DOHH2 (cell line): ENCODE data around the gene CENPU.
"Not testable (repeated sequence)": the region's sequence is repeated elsewhere in the genome, so short reads cannot be mapped to it uniquely, and the experiment has no call there.

Source experiments
- H3F3A ChIP-seq: fragments of 200-600 bp; sonication (generic), shearing (Covaris generic); 2 replicates; pipeline ENCODE4 v1.6.0; 2016; ENCODE audit warnings: antibody characterized with exemption, mild to moderate bottlenecking; ENCODE audit not compliant: control insufficient read depth, insufficient read depth
- H3K27ac ChIP-seq: fragments of 200-600 bp; sonication (generic); 2 replicates; pipeline ENCODE4 v1.5.1; 2014; ENCODE audit warnings: low read depth, mild to moderate bottlenecking, low read length, moderate library complexity
- H3K27me3 ChIP-seq: fragments of 200-600 bp; sonication (generic); 2 replicates; pipeline ENCODE4 v1.6.1; 2014; ENCODE audit warnings: mild to moderate bottlenecking, low read length, mixed read lengths; ENCODE audit not compliant: control insufficient read depth
- H3K36me3 ChIP-seq: fragments of 200-600 bp; sonication (generic); 2 replicates; pipeline ENCODE4 v1.6.1; 2014; ENCODE audit warnings: mild to moderate bottlenecking, low read length, moderate library complexity, mixed read lengths; ENCODE audit not compliant: control insufficient read depth
- H3K4me1 ChIP-seq: fragments of 200-600 bp; sonication (generic); 2 replicates; pipeline ENCODE4 v1.6.1; 2014; ENCODE audit warnings: mild to moderate bottlenecking, low read length, mixed read lengths; ENCODE audit not compliant: control insufficient read depth
- H3K4me2 ChIP-seq: fragments of 200-600 bp; sonication (generic); 2 replicates; pipeline ENCODE4 v1.6.0; 2014; ENCODE audit warnings: mild to moderate bottlenecking, low read length, moderate library complexity
- H3K4me3 ChIP-seq: fragments of 200-600 bp; sonication (generic); 2 replicates; pipeline ENCODE4 v1.5.1; 2014; ENCODE audit warnings: mild to moderate bottlenecking, low read length, mixed read lengths
- H3K79me2 ChIP-seq: fragments of 200-600 bp; sonication (generic); 2 replicates; pipeline ENCODE4 v1.6.1; 2014; ENCODE audit warnings: mild to moderate bottlenecking, low read length, mixed read lengths; ENCODE audit not compliant: control insufficient read depth
- H3K9me2 ChIP-seq: fragments of 200-600 bp; sonication (generic); replicated peaks from 2 replicates; pipeline ENCODE4 v1.6.1; 2014; ENCODE audit warnings: mild to moderate bottlenecking, low read length, mixed read lengths; ENCODE audit not compliant: control insufficient read depth
- H3K9me3 ChIP-seq: fragments of 200-600 bp; sonication (generic); 2 replicates; pipeline ENCODE4 v1.6.1; 2014; ENCODE audit warnings: antibody characterized with exemption, low read length, mixed read lengths; ENCODE audit not compliant: control insufficient read depth, insufficient read depth
- H4K20me1 ChIP-seq: fragments of 200-600 bp; sonication (generic); 2 replicates; pipeline ENCODE4 v1.6.0; 2014; ENCODE audit warnings: low read depth, mild to moderate bottlenecking, antibody characterized with exemption, low read length, moderate library complexity; ENCODE audit not compliant: control insufficient read depth, insufficient read depth
- CTCF ChIP-seq: fragments of 200-600 bp; sonication (generic); IDR thresholded peaks from one replicate; pipeline ENCODE4 v1.5.1; 2014; ENCODE audit warnings: antibody characterized with exemption, mild to moderate bottlenecking, low read depth, low read length; ENCODE audit not compliant: poor library complexity, severe bottlenecking
- EZH2phosphoT487 ChIP-seq: fragments of 200-600 bp; sonication (generic); IDR thresholded peaks from 2 replicates; pipeline ENCODE4 v1.6.1; 2017; ENCODE audit warnings: borderline replicate concordance, mild to moderate bottlenecking, antibody characterized with exemption, low read length, moderate library complexity, mixed read lengths

The CENPU gene

DNA sequence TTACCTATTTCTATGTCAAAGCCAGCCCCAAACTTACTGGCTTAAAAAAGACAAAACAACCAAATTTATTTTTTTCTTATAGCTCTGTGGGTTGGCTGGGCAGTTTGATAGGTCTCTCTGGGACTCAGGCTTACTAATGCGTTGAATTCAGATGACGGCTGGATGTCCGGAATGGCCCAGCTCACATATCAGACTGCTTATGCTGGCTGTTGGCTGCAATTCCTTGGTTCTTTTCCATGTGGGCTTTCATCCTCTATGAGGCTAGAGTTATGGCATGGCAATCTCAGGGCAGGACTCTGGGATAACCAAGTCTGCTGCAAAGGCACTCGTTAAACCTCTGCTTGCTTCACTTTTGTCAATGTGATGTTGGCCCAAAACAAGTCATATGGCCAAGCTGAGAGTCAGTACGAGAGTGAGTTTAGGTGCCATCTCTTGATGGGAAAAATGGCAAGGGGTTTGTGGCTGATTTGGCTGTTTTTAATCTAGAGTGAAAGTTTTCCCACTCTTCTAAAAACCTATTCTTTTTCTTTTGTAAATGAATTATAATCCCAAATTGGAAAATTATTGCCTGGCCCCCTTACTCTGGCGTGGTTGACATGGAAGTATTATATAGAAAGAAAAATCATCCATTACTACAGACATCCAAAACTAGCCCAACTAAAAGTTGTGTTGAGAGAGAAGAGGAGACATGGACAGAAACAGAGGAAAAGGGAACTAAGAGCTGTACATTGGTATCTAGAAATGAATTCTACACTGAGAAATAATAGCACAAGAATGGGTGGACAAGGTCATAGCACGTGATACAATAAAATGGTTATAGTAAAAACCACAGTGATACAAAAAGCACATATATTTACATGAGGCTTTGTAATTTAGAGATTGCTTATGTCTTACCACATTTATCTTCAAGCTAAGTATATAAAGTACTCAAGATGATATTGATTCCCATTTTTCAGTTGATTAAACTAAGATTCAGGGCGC is 77.7 kb downstream of the CENPU start:
- Histone ChIP-seq H3K27me3 (no peaks in the 10 kb centered on the region), H3K9me2 (no peaks in the 10 kb centered on the region), H4K20me1 (no peaks in the 10 kb centered on the region), H3K27ac (peak overlapping the region; percentile 7; the same call in 1 of the 2 replicates), H3K79me2 (peaks cover 6% of the 10 kb centered on the region), H3K4me1 (peaks cover 21% of the 10 kb centered on the region), H3K4me3 (no peak overlapping the region), H3F3A (peaks cover 11% of the 10 kb centered on the region), H3K4me2 (peak overlapping the region; percentile 19), H3K36me3 (peaks cover 20% of the 10 kb centered on the region), H3K9me3 (no peaks in the 10 kb centered on the region)
- TF ChIP-seq EZH2phosphoT487 (no peak), CTCF (no peak)

- Histone ChIP-seq H3K79me2 (peaks cover 25% of the 10 kb centered on the region), H3K36me3 (peaks cover 23% of the 10 kb centered on the region), H3K4me1 (peaks cover 31% of the 10 kb centered on the region), H3K4me3 (no peak overlapping the region), H3F3A (peaks cover 8% of the 10 kb centered on the region; the same call in 1 of the 2 replicates), H3K4me2 (no peak overlapping the region), H3K27me3 (no peaks in the 10 kb centered on the region), H3K27ac (no peak overlapping the region), H3K9me3 (no peaks in the 10 kb centered on the region), H3K9me2 (no peaks in the 10 kb centered on the region), H4K20me1 (no peaks in the 10 kb centered on the region)
- TF ChIP-seq CTCF: no peak
- TF ChIP-seq EZH2phosphoT487: no peak
Observed at GRCh38 chr4:184653650-184654049, 80.2 kb downstream of the CENPU start.

- Histone ChIP-seq H3K4me1 (peaks cover 36% of the 10 kb centered on the region), H3K79me2 (peaks cover 34% of the 10 kb centered on the region), H3K36me3 (peaks cover 32% of the 10 kb centered on the region)
- H4K20me1 ChIP-seq, H3K9me2 ChIP-seq, H3K9me3 ChIP-seq, H3K27ac ChIP-seq, H3K4me2 ChIP-seq, H3F3A ChIP-seq, H3K27me3 ChIP-seq, H3K4me3 ChIP-seq: not testable (repeated sequence)
Observed at GRCh38 chr4:184652681-184653080, 81.2 kb downstream of the CENPU start.

DNA sequence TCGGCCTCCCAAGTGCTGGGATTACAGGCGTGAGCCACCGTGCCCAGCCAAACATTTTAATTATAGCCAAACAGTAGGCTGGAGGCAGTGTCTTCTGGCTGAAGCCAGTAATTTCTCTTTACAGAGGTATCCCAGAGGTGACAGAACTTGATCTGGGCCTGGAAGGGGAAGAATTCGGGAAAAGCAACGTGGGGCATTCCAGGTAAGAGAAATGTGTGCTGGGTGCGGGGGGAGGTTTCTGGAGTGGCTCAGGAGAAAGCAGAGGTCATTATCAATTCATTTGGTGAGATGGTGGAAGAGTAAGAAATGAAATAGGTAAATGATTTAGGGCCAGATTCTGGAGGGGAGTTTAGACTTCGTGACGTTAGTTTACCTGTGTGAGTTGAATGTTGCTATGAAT is 82.0 kb downstream of the CENPU start:
- no peaks in the 10 kb centered on the region for H3K9me3 ChIP-seq
- no peaks in the 10 kb centered on the region for H3K9me2 ChIP-seq
- H3K27me3 ChIP-seq: no peaks in the 10 kb centered on the region
- H3K27ac ChIP-seq: no peak overlapping the region
- TF ChIP-seq CTCF (no peak), EZH2phosphoT487 (no peak)
- H3K4me3 ChIP-seq: no peak overlapping the region
- peaks cover 10% of the 10 kb centered on the region; the same call in 1 of the 2 replicates for H4K20me1 ChIP-seq
- H3F3A ChIP-seq: no peaks in the 10 kb centered on the region
- H3K4me2 ChIP-seq: no peak overlapping the region
- H3K4me1 ChIP-seq: peaks cover 39% of the 10 kb centered on the region
- peaks cover 37% of the 10 kb centered on the region for H3K36me3 ChIP-seq
- peaks cover 42% of the 10 kb centered on the region for H3K79me2 ChIP-seq
